Cortex of kidney (tissue), 1 donor: ENCODE measurements around the gene PSEN1.
"Not testable (repeated sequence)": the region's sequence is repeated elsewhere in the genome, so short reads cannot be mapped to it uniquely, and the experiment has no call there.

Experiments used
- DNase-seq: peaks from one replicate; lab custom pipeline; 2025; lab: John Stamatoyannopoulos, UW

Gene PSEN1

DNA sequence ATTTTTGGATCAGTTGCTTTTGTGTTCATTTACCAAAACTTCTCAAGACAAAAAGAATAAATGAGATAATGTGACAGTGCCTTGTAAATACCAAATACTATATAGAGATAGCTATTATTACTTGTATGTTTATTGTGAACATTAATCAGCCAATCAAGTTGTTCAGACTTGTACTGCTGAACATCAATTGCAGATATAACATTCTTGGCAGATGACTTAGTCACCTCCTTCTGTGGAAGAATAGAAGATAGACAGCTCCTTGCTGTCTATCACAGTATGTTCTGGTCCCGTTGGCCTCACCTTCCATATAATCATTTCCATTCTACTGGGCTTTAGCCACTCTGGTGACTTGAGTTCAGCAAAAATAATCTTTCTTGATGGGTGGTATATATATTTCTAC, 30.1 kb downstream of the PSEN1 start:
- no peak for DNase-seq

DNA sequence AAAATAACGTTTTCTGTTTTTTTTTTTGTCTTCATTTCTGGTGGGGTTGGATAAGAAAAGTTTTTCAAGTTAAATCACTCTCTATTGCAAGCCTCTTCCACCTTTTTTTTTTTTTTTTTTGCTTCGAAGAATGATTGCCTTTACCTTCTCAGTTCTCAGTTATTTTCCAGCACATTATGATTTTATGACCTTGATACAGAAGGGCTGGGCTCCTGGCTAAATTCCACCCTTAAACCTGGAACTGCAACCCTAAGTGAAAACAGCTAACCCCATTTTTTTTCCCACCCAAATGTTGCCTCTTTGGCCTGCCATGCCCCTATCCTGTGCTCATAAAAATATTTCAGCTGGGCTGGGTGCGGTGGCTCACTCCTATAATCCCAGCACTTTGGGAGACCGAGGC, 31.4 kb downstream of the PSEN1 start:
- DNase-seq: no peak

- DNase-seq: no peak
These were observed 32.0 kb downstream of the PSEN1 start for GRCh38 chr14:73168274-73168673.

DNA sequence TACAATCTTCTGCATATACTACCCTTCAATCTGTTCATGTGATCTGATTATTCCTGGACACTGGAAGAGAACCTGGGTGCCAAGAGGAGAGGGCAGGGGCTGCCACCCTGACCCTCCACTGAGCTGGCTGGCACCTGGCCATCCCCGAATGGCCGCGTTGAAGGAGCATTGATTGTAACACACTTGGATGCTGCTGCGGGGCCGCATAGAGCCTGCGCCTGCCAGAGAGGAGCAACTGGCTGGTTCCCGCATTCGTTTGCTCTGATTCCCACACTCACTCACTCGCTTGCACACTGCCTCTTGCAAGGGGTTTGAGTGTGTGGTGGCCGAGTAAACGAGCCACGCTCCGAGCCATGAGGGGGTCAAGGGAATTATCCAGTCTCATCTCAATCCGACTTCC, 32.4 kb downstream of the PSEN1 start:
- no peak for DNase-seq

DNA sequence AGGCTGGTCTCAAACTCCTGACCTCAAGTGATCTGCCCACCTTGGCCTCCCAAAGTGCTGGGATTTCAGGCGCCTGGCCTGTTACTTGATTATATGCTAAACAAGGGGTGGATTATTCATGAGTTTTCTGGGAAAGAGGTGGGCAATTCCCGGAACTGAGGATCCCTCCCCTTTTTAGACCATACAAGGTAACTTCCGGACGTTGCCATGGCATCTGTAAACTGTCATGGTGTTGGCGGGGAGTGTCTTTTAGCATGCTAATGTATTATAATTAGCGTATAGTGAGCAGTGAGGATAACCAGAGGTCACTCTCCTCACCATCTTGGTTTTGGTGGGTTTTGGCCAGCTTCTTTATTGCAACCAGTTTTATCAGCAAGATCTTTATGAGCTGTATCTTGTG, 33.5 kb downstream of the PSEN1 start:
- DNase-seq: not testable (repeated sequence)

DNA sequence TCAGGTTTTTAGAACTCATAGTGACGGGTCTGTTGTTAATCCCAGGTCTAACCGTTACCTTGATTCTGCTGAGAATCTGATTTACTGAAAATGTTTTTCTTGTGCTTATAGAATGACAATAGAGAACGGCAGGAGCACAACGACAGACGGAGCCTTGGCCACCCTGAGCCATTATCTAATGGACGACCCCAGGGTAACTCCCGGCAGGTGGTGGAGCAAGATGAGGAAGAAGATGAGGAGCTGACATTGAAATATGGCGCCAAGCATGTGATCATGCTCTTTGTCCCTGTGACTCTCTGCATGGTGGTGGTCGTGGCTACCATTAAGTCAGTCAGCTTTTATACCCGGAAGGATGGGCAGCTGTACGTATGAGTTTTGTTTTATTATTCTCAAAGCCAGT, 34.4 kb downstream of the PSEN1 start:
- DNase-seq: no peak

GRCh38 chr14:73172500-73172899, 36.2 kb downstream of the PSEN1 start:
- no peak for DNase-seq

GRCh38 chr14:73173092-73173735, 36.9 kb downstream of the PSEN1 start:
- no peak for DNase-seq

DNA sequence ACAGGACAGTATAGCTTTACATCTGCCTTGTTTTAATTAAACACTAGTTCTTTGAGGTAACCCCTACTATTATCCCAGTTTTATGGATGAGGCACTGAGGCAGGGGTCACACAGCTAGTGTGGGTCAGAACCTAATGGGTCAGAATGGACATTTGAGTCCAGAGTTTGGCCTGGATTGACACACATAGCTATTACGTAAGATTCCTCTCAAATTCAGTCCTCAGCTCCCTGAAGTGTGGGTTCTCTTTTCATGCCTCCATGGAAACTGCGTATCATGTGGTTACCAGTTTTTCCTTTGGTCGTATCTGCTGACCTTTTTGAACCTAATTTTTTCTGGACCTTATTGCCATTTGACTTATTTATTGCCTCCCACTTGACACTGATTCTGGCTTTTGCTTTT, 40.4 kb downstream of the PSEN1 start:
- no peak for DNase-seq

- DNase-seq: no peak
These were observed 44.1 kb downstream of the PSEN1 start for GRCh38 chr14:73180385-73180805.

- not testable (repeated sequence) for DNase-seq
These were observed 44.7 kb downstream of the PSEN1 start for GRCh38 chr14:73180969-73181368.

GRCh38 chr14:73188501-73188911, 52.2 kb downstream of the PSEN1 start:
- DNase-seq: no peak

GRCh38 chr14:73189651-73190050, 53.3 kb downstream of the PSEN1 start:
- DNase-seq: no peak

- DNase-seq: no peak
These were observed 55.1 kb downstream of the PSEN1 start for GRCh38 chr14:73191441-73191840.

DNA sequence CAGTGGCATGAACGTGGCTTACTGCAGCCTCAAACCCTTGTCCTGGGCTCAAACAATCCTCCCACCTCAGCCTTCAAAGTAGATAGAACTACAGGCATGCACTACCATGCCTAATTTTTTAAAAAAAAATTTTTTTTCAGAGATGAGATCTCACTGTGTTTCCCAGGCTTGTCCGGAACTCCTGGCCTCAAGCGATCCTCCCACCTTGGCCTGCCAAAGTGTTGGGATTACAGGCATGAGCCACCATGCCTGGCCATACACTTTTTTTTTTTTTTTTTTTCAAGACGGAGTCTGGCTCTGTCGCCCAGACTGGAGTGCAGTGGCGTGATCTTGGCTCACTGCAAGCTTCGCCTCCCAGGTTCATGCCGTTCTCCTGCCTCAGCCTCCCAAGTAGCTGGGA, 58.0 kb downstream of the PSEN1 start:
- not testable (repeated sequence) for DNase-seq

DNA sequence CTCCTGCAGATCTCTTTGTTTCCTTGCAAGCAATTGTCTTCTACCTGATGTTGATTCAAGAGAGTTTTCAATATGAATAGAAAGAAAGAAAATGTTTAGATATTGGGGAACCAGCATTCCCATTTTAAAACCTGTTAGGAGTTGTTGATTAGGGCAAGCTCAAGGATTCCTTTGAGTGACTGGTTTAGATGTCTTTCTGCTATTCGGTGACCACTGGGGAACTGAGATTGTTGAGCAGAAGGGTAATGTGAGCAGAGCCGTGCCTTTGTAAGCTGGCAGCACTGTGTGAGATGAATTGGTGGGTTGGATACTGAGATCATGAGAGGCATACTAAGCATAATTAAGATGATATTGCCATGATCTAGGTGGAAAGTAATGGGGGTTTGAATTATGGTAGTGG, 61.9 kb downstream of the PSEN1 start:
- no peak for DNase-seq

DNA sequence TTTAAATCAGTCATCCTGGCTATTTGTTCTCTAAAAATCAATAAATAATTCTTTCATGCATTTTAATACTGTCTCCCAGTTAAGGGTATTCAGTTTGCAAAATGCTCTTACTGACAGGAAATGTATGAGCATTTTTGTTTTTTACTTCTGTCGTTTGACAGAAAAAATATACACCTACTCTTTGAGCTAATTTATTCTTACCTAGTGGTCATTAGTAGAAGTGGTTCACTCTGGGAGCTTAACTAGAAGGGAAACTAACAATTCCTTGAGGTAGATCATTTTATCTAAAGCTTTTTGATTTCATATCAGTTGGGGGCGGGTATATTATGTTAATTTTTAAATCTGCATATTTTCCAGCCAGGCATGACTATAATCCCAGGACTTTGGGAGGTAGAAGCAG, 67.2 kb downstream of the PSEN1 start:
- DNase-seq: no peak

- DNase-seq: no peak
These were observed 71.3 kb downstream of the PSEN1 start for GRCh38 chr14:73207615-73208014.

- DNase-seq: no peak
These were observed 72.1 kb downstream of the PSEN1 start for GRCh38 chr14:73208390-73208789.

- DNase-seq: no peak
These were observed 72.5 kb downstream of the PSEN1 start for GRCh38 chr14:73208846-73209245.

- no peak for DNase-seq
These were observed 73.6 kb downstream of the PSEN1 start for GRCh38 chr14:73209953-73210352.

DNA sequence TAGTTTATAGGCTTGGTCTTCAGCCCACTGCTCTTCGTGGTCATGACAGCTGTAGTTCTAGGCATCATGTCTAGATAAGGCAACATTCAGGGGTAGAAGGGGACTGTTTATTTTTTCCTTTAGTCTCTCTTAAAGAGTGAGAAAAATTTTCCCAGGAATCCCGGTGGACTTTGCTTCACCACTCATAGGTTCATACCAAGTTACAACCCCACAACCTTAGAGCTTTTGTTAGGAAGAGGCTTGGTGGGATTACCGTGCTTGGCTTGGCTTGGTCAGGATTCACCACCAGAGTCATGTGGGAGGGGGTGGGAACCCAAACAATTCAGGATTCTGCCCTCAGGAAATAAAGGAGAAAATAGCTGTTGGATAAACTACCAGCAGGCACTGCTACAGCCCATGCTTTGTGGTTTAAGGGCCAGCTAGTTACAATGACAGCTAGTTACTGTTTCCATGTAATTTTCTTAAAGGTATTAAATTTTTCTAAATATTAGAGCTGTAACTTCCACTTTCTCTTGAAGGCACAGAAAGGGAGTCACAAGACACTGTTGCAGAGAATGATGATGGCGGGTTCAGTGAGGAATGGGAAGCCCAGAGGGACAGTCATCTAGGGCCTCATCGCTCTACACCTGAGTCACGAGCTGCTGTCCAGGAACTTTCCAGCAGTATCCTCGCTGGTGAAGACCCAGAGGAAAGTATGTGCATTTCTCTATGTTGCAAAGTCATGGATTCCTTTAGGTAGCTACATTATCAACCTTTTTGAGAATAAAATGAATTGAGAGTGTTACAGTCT, 75.1 kb downstream of the PSEN1 start:
- DNase-seq: no peak

GRCh38 chr14:73216030-73216429, 79.7 kb downstream of the PSEN1 start:
- no peak for DNase-seq

GRCh38 chr14:73217411-73217810, 81.1 kb downstream of the PSEN1 start:
- DNase-seq: no peak
